H1 (cell line): ENCODE results near the gene OGFOD3.

ENCODE experiments used
- ATF3 ChIP-seq: IDR thresholded peaks from 2 replicates; pipeline ENCODE4 v1.6.1; 2011; ENCODE audit warnings: low read depth, mild to moderate bottlenecking, low read length; ENCODE audit not compliant: insufficient read depth
- CREB1 ChIP-seq: IDR thresholded peaks from 2 replicates; pipeline ENCODE4 v1.6.1; 2012; ENCODE audit warnings: inconsistent platforms
- CTCF ChIP-seq, 3 experiments: IDR thresholded peaks; 1 replicate in 2 of 3; 2 replicates in 1 of 3; pipeline versions ENCODE4 v1.5.1 to v1.6.1; 2011; ENCODE audit warnings: low read length in 3 of 3, mild to moderate bottlenecking in 3 of 3, inconsistent platforms in 2 of 3, low read depth in 1 of 3, moderate library complexity in 1 of 3; ENCODE audit not compliant: insufficient read depth in 1 of 3; ENCODE audit errors: control extremely low read depth in 1 of 3
- JUN ChIP-seq: IDR thresholded peaks from 2 replicates; pipeline ENCODE4 v1.6.1; 2011; ENCODE audit warnings: low read depth, mild to moderate bottlenecking, improper control_type of control experiment, low read length
- MAX ChIP-seq: IDR thresholded peaks from 2 replicates; pipeline ENCODE4 v1.6.1; 2012; ENCODE audit warnings: inconsistent platforms
- POLR2A ChIP-seq, 2 experiments: IDR thresholded peaks; 1 replicate in 1 of 2; 2 replicates in 1 of 2; pipeline ENCODE4 v1.6.1; 2011; ENCODE audit warnings: low read depth in 2 of 2, low read length in 2 of 2, mild to moderate bottlenecking in 2 of 2; ENCODE audit errors: control extremely low read depth in 1 of 2
- POLR2AphosphoS5 ChIP-seq: IDR thresholded peaks from 2 replicates; pipeline ENCODE4 v1.6.1; 2011; ENCODE audit warnings: low read depth, low read length
- SIN3A ChIP-seq, 2 experiments: IDR thresholded peaks in 1 of 2; conservative IDR thresholded peaks in 1 of 2; 2 replicates each; pipeline ENCODE4 v1.6.1; 2011 to 2012; ENCODE audit warnings: low read length in 2 of 2, improper control_type of control experiment in 1 of 2, low read depth in 1 of 2, mild to moderate bottlenecking in 1 of 2
- SP4 ChIP-seq: IDR thresholded peaks from 2 replicates; pipeline ENCODE4 v1.6.1; 2012; ENCODE audit warnings: low read length, inconsistent platforms
- TEAD4 ChIP-seq: IDR thresholded peaks from 2 replicates; pipeline ENCODE4 v1.6.1; 2012; ENCODE audit warnings: low read depth, low read length, inconsistent platforms, mixed read lengths

- TF ChIP-seq CTCF (IDR thresholded peaks at IDR 0.05; ENCODE audit: control extremely low read depth in 1 of 3, insufficient read depth in 1 of 3, low read depth in 1 of 3, low read length in 3 of 3) (peak; percentile 48 to 55 (median 50)), MAX (peak; percentile 36; the same call in 1 of the 2 replicates), ATF3 (no peak), SIN3A (conservative IDR thresholded peaks at IDR 0.05 in 1 of 2, IDR thresholded peaks at IDR 0.05 in 1 of 2; ENCODE audit: low read depth in 1 of 2, low read length in 2 of 2) (peak; percentile 94 to 96; a peak in 3 of 4 replicates), TEAD4 (no peak), POLR2A (IDR thresholded peaks at IDR 0.05; ENCODE audit: control extremely low read depth in 1 of 2, low read depth in 2 of 2, low read length in 2 of 2) (no peak), SP4 (no peak), JUN (no peak), CREB1 (0 out of 2 replicates have a peak, but pooled peaks have one; percentile 14), POLR2AphosphoS5 (no peak; the same call in 1 of the 2 replicates)
Observed at GRCh38 chr17:82414548-82415281, 3.7 kb downstream of the OGFOD3 start.
